GM12865 (cell line): ENCODE measurements around the gene FAP.

Experiments
- DNase-seq: peaks from one replicate; pipeline ENCODE4 v3.0.0; 2010; ENCODE audit warnings: low read depth
- H3K4me3 ChIP-seq: 2 replicates; pipeline ENCODE4 v1.5.1; 2011; ENCODE audit warnings: mild to moderate bottlenecking, low read depth, low read length, control low read depth
- CTCF ChIP-seq: IDR thresholded peaks from 2 replicates; pipeline ENCODE4 v1.5.1; 2011; ENCODE audit warnings: low read length, control low read depth, low read depth, inconsistent platforms; ENCODE audit not compliant: insufficient read depth; ENCODE audit errors: missing control alignments

The FAP gene

DNA sequence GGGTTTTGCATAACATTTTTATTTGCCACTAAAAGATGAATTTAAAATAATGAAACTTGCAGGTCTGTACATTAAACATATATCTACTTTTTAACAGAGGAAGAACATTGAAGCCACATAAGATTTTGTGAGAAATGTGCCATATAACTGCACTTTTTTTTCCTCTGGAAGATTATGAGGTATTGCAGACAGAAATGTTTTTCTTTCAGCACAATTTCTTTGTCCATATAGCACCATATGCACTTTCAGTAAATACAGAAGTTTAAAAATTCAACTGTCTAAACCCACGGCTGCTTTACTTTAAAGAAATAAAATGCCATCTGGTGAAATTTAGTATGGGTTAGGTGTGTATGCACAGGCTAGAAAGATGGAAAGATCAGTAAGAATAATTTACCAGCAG is 470 bp upstream of the FAP start:
- H3K4me3 ChIP-seq = no peak overlapping the region
- no peak for DNase-seq
- TF ChIP-seq CTCF = no peak

DNA sequence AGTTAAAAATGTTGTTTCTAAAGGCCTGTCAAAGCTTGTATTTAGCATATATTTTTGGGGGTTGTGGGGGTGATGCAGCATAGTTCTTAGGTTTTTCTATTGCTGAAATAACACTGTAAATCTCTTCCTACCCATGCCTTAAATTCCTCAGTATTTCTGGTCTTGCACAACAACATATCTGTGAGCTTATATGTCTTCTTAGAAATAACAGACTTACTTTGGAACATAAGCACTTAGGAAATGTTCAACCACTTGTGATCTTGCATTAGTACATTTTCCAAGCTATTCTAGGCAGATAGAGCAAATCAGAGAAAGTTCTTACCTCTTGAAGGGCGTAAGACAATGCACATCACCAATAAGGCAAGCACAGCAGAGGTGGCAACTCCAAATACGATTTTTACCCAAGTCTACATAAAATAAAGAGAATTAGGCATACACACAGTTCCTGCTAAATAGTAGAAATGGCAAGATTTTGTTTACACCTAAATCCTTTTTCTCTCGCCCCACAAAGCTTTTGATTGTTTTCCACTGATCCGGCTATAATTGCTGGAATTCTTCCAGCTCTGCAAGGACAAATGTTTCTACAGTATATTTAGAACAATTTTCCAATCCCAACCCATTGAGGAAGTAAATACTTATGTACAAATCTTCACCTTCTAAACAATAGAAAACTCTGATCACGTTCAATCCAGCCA is 512 bp downstream of the FAP start:
- DNase-seq = no peak
- H3K4me3 ChIP-seq = no peak overlapping the region
- TF ChIP-seq CTCF = no peak

DNA sequence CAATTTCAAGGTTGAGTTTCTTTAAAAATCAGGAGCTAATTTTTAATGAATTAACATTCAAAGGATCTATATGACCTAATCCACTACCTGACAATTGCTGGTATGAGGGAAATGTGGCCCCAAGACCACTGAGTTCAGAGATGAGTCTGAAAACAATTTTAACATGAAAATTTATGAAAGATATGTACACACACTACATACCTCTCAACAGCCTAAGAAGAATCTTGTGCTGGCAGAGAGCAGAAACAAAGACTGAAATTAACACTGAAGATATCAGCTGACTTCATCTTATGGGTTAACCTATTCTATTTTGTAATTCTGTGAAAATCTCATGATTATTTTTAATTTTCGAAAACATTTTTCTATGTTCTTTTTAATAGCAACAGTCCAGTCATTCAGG is 1.7 kb downstream of the FAP start:
- no peak overlapping the region for H3K4me3 ChIP-seq
- TF ChIP-seq CTCF = no peak
- no peak for DNase-seq

DNA sequence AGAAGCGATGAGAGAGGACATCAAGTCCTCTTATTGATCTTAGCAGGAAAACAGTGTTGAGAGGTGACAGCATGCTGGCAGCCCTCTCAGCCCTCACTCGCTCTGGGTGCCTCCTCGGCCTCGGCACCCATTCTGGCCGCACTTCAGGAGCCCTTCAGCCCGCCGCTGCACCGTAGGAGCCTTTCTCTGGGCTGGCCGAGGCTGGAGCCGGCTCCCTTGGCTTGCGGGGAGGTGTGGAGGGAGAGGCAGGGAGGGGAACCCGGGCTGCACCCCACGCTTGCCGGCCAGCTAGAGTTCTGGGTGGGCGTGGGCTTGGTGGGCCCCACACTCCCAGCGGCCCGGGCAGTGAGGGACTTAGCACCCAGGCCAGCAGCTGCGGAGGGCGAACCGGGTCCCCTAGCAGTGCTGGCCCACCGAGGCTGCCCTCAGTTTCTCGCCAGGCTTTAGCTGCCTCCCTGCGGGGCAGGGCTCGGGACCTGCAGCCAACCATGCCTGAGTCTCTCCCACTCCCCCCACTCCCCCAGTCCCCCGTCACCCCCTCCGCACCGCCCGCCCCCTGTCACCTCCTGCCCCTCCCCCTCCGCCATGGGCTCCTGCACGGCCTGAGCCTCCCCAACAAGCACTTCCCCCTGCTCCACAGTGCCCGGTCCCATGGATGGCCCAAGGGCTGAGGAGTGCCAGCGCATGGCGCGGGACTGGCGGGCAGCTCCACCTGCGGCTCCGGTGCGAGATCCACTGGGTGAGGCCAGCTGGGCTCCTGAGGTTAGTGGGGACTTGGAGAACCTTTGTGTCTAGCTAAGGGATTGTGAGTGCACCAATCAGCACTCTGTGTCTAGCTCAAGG is 8.4 kb downstream of the FAP start:
- H3K4me3 ChIP-seq = no peak overlapping the region
- DNase-seq = no peak
- TF ChIP-seq CTCF = no peak

DNA sequence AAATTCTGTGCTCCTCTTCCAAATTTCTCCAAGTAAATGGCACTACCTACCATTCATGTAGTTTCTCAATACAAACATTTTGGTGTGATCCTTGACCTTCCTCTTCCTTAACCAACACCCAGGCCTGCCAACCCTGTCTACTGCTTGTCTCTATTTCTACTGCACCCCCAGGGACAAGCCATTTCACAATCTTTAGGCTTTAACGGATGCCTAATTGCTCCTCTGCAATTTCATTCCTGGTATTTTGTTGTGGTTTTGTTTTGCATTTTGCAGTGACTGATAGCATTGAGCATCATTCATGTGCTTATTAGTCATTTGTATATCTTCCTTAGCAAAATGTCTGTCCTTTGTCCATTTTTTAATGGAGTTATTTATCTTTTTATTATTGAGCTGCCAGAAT is 10.0 kb downstream of the FAP start:
- no peak overlapping the region for H3K4me3 ChIP-seq
- no peak for DNase-seq
- TF ChIP-seq CTCF = no peak

- H3K4me3 ChIP-seq = no peak overlapping the region
- TF ChIP-seq CTCF = no peak
- no peak for DNase-seq
These were observed 10.6 kb downstream of the FAP start for GRCh38 chr2:162232671-162233070.
